GM12865 (cell line): Measurements from ENCODE around the gene MBTPS1.
A peak's percentile ranks its signal among the peaks of the same experiment; 100 is the strongest.

ENCODE experiments used
- DNase-seq: peaks from one replicate; pipeline ENCODE4 v3.0.0; 2010; ENCODE audit warnings: low read depth
- H3K4me3 ChIP-seq: 2 replicates; pipeline ENCODE4 v1.5.1; 2011; ENCODE audit warnings: mild to moderate bottlenecking, low read depth, low read length, control low read depth
- TF ChIP-seq, protein P1 (sequence below): IDR thresholded peaks from 2 replicates; pipeline ENCODE4 v1.5.1; 2011; ENCODE audit warnings: low read length, control low read depth, low read depth, inconsistent platforms; ENCODE audit not compliant: insufficient read depth; ENCODE audit errors: missing control alignments

The MBTPS1 gene

DNA sequence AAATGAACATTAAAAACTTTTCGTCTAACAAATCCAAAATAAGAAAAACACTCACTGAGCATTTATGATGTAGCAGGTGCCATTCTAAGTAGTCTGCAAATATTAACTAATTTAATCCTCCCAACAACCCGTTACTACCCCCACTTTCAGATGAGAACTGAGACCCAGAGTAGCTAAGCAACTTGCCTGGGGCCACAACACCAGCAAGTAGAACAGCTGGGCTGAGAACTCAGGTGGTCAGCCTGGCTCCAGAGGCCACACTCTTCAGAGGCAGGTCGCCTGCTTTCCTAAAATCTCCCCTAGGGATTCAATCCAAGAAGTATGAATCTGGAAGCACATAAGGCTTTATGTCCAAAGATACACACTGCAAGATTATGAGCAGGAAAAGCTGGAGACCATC, 6.2 kb downstream of the MBTPS1 start:
- no peak overlapping the region for H3K4me3 ChIP-seq
- DNase-seq = peak; percentile 26
- TF ChIP-seq, protein P1, sequence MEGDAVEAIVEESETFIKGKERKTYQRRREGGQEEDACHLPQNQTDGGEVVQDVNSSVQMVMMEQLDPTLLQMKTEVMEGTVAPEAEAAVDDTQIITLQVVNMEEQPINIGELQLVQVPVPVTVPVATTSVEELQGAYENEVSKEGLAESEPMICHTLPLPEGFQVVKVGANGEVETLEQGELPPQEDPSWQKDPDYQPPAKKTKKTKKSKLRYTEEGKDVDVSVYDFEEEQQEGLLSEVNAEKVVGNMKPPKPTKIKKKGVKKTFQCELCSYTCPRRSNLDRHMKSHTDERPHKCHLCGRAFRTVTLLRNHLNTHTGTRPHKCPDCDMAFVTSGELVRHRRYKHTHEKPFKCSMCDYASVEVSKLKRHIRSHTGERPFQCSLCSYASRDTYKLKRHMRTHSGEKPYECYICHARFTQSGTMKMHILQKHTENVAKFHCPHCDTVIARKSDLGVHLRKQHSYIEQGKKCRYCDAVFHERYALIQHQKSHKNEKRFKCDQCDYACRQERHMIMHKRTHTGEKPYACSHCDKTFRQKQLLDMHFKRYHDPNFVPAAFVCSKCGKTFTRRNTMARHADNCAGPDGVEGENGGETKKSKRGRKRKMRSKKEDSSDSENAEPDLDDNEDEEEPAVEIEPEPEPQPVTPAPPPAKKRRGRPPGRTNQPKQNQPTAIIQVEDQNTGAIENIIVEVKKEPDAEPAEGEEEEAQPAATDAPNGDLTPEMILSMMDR = no peak

DNA sequence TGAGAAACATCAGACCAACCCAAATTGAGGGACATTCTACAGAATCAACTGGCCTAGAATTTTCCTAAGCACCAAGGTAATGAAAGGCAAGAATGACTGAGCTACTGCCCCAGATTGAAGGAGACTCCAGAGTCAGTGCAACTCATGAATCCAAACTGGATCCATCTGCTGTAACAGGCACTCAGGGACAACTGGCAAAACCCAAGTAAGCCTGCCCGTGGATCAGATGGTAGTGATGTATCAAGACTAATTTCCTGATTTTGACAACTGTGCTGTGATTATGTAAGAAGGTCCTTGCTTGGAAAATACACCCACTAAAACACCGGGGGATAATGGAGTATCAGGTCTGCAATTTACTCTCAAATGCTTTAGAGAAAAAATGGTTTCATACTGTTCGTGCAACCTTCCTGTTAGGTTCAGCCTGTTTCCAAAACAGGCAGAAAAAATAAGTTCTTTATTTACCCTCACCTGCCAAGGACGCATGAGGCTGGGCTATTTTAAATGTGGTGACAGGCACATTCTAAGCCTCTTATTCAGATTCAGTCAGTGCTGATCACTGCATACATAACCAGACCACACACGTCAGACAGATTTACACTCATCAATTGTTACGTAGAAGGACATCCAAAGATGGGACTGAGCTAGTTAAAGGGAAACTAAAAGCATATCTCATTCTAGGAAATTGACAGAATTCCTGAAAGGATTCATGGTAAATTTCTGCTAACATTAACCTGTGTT, 7.0 kb downstream of the MBTPS1 start:
- TF ChIP-seq, protein P1 = no peak
- no peak overlapping the region for H3K4me3 ChIP-seq
- DNase-seq = no peak

DNA sequence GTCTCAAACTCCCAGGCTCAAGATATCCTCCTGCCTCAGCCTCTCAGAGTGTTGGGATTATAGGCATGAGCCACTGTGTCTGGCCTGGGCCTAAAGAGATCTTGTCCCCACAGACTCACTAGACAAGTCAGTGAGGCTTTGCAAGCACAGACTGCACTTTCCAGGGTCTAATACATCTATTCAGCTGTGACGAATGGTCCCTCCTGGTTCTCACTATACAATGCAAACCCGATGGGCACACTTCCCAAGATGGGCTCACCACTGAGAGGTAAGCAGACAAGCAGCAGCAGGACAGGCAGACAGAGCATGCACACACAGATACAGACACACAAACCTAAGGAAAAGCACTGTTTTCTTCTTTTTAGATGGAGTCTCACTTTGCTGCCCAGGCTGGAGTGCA, 8.8 kb downstream of the MBTPS1 start:
- H3K4me3 ChIP-seq = no peak overlapping the region
- DNase-seq = no peak
- TF ChIP-seq, protein P1 = no peak

DNA sequence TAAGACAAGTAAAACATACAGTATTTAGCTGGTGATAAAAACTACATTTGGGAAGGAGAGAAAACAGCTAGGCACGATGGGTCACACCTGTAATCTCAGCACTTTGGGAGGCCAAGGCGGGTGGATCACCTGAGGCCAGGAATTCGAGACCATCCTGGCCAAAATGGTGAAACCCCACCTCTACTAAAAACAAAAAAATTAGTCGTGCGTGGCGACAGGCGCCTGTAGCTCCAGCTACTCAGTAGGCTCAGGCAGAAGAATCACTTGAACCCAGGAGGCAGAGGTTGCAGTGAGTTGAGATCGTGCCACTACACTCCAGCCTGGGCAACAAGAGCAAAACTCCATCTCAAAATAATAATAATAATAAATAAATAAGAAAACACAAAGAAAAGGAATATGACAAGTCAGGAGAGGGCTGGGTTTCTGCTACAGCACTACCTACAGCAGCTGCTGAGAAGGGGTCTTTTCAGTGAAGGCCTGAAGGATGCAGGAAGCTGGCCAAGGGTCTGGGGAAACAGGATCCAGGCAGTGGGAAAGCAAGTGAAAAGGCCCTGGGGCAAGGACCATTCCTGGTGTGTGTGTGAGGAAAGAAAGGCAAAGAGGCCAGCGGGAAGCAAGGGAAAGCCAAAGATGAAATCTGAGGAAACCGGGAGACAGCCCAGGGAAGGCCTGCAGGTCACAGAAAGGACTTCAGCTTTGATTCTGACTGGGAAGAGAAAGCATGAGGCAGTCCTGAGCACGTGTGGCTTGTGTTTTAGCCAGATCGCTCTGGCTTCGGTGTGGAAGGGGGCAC, 10.6 kb downstream of the MBTPS1 start:
- DNase-seq = no peak
- TF ChIP-seq, protein P1 = no peak
- H3K4me3 ChIP-seq = no peak overlapping the region

DNA sequence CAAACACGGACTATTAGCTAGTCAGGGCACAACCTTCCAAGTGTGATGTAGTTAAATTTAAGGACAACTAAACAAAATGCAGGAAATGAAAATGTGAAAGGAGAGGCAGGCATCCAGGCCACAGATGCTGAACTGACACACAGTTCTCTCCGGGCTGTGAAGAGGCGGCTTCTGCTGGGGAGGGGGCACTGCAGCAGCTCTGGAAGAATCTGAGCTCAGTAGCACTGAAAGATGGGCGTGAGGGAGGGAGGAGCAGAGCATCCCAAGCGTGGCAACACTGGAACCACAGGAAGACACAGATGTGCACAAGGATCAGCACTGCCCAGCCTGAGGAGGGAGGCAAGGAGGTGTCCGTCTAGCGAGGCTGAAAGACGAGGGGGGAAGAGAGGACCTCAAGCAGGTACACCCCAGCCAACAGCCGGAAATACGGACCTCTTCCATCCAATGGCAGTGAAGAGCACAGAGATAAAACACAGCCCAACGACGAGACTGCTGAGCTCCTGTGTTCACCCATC, 11.4 kb downstream of the MBTPS1 start:
- TF ChIP-seq, protein P1 = no peak
- H3K4me3 ChIP-seq = no peak overlapping the region
- no peak for DNase-seq

DNA sequence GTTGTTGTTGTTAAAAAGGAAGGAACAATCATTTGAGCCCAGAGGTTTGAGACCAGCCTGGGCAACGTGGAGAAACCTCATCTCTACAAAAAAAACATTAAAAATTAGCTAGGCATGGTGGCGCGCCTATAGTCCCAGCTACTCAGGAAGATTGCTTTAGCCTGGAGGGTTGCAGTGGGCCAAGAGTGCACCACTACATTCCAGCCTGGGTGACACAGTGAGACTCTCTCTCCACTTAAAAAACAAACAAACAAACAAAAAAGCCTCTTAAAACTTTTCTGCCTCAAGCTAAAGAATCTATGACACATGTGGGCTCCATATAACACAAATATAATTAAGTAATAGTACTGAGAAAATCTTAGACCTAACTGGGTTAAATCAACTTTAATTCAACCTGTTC, 12.5 kb downstream of the MBTPS1 start:
- no peak for DNase-seq
- H3K4me3 ChIP-seq = no peak overlapping the region
- TF ChIP-seq, protein P1 = no peak
